ENCODE data around the gene PRMT6. TPM values are rescaled to one million over a fixed set of nuclear protein-coding genes. Genes with fewer than 3 reads are reported as not detected.

The PRMT6 gene
- total and polyA plus RNA-seq, 12 donors, result 2.3 to 5.7 (median 4.0) TPM

DNA sequence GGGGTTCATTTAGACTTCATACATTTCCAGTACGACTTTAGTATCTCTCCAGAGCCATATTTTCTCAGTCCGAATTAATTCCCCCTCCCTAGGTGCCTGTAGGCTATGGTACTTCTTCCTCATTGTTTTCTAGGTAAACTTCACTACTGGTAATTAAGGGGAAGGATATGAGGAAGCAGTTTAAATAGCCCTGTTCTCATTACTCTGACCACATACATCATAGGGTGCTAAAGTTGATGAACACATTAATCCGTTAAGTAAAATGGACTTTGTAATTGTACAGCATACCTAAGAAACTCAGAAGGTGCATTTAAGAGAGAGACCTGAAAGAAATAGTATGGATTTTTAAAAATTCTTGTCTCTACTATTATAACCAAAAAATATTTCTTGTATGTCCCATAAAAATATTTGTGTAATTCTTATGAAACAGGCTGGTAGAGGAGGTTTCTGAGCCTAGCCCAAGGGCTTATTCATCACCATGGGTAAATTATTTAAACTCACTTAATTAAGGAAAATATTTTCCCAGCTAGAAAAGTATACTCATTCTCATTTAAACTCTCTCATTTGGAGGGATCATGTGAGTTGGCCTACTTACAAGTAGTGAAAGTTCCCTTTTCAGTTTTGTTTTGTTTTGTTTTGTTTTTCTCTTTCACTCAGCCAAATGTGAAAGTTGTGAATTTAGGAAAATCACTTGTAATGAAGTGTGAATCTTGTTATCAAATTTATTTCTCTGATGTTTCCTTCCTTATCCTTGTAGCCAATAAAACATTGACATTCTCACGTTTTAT, 2.0 kb downstream of the PRMT6 start:
- no peak for TF ChIP-seq CTCF (IDR thresholded peaks at IDR 0.05)
- H3K4me1 ChIP-seq, result peaks cover 0 to 23% (median 9%) of the 10 kb centered on the region in 9 donors
- ATAC-seq (no peak), DNase-seq (no peak)
- H3K4me3 ChIP-seq, result peak overlapping the region in 3 of 10 donors; percentile 90 to 99 (median 92)
- peak overlapping the region in 1 of 10 donors; percentile 84 for H3K27ac ChIP-seq
- WGBS, 2 donors, result 73 to 81% methylated on average over 4 of the region's 4 CpGs
- no peaks in the 10 kb centered on the region for H3K9me3 ChIP-seq
- peaks cover 0 to 20% (median 3%) of the 10 kb centered on the region in 9 donors for H3K36me3 ChIP-seq
- intact Hi-C loops (cut with DNase I), result no loop called here
- no peaks in the 10 kb centered on the region for H3K27me3 ChIP-seq

GRCh38 chr1:107061886-107062285, 5.4 kb downstream of the PRMT6 start:
- no peak for ATAC-seq
- Histone ChIP-seq H3K27me3 (no peaks in the 10 kb centered on the region), H3K36me3 (peaks cover 0 to 20% (median 3%) of the 10 kb centered on the region in 9 donors), H3K27ac (no peak overlapping the region), H3K9me3 (no peaks in the 10 kb centered on the region), H3K4me3 (no peak overlapping the region), H3K4me1 (peaks cover 0 to 18% (median 9%) of the 10 kb centered on the region in 9 donors)
- 91 to 97% methylated on average over 3 of the region's 3 CpGs for WGBS, 2 donors
- TF ChIP-seq CTCF (IDR thresholded peaks at IDR 0.05), result no peak
- intact Hi-C loops (cut with DNase I), result no loop called here
- no peak for DNase-seq

DNA sequence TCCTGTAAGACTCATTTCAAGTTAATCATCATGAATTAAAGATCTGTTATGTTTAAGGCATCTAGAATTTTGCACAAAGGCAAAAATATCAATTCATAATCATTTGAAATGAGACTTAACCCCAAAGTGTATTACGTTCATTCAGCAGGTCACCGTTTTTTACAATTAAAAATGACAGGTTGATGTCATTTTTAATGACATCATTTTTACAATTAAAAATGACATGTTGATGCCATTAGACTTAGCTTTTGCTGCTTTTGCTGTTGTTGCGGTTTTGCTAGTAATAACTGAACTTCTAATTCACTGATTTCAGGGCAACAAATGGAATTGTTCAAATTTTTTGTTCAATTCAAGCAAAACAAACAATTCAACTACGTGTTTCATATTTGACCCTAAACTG, 17.0 kb downstream of the PRMT6 start:
- no peak for DNase-seq
- no peaks in the 10 kb centered on the region for H3K4me1 ChIP-seq
- no peak for TF ChIP-seq CTCF (IDR thresholded peaks at IDR 0.05)
- 82 to 89% methylated on average over 4 of the region's 4 CpGs for WGBS, 2 donors
- H3K36me3 ChIP-seq, result no peaks in the 10 kb centered on the region
- no peaks in the 10 kb centered on the region for H3K27me3 ChIP-seq
- intact Hi-C loops (cut with DNase I), result no loop called here
- H3K4me3 ChIP-seq, result no peak overlapping the region
- no peaks in the 10 kb centered on the region for H3K9me3 ChIP-seq
- no peak for ATAC-seq
- H3K27ac ChIP-seq, result no peak overlapping the region

DNA sequence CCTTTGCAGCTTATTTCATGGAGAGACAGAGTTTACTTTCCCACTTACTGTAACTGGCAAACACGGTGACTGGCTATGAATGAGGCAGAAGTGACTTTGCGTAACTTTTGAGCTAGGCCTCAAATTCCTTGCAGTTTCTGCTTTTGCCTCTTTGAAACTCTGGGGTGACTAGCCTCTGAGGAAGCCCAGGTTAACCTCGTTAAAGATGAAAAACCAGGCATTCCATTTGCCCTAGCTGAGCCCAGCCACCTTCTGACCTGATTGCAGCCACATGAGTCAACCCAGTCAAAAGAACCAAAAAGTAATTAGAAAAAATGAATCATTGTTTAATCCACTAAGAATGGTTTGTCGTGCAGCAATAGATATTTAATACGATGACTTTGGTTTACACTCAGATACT, 20.4 kb downstream of the PRMT6 start:
- DNase-seq (no peak), ATAC-seq (no peak)
- Histone ChIP-seq H3K9me3 (no peaks in the 10 kb centered on the region), H3K27me3 (no peaks in the 10 kb centered on the region), H3K4me1 (no peaks in the 10 kb centered on the region), H3K4me3 (no peak overlapping the region), H3K36me3 (no peaks in the 10 kb centered on the region), H3K27ac (no peak overlapping the region)
- no peak for TF ChIP-seq CTCF (IDR thresholded peaks at IDR 0.05)
- intact Hi-C loops (cut with DNase I), result no loop called here
- 72 to 80% methylated on average over 5 of the region's 5 CpGs for WGBS, 2 donors

Measured in heart right ventricle (tissue), 16 donors.